Articular chondrocyte of knee joint (primary cell): ENCODE results near the gene VWA2. TPM values are rescaled to one million over a fixed set of nuclear protein-coding genes. Genes with fewer than 3 reads are reported as not detected.

Source experiments
- total RNA-seq: library from RNA; depleted of rRNA; stranded (reverse); fragments of >200 nt; gene quantifications from 2 replicates; pipeline ENCODE4 v1.2.3, GENCODE V29; 2012

The VWA2 gene, protein sequence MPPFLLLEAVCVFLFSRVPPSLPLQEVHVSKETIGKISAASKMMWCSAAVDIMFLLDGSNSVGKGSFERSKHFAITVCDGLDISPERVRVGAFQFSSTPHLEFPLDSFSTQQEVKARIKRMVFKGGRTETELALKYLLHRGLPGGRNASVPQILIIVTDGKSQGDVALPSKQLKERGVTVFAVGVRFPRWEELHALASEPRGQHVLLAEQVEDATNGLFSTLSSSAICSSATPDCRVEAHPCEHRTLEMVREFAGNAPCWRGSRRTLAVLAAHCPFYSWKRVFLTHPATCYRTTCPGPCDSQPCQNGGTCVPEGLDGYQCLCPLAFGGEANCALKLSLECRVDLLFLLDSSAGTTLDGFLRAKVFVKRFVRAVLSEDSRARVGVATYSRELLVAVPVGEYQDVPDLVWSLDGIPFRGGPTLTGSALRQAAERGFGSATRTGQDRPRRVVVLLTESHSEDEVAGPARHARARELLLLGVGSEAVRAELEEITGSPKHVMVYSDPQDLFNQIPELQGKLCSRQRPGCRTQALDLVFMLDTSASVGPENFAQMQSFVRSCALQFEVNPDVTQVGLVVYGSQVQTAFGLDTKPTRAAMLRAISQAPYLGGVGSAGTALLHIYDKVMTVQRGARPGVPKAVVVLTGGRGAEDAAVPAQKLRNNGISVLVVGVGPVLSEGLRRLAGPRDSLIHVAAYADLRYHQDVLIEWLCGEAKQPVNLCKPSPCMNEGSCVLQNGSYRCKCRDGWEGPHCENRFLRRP
- total RNA-seq = not detected in 2 replicates

GRCh38 chr10:114239117-114239993 lies at the start of gene VWA2:
Gene VWA2 (plus strand): TSS chr10:114239254. CDS start chr10:114248714, 9,460 bp downstream.

Other genes with a start within 250 kb of the VWA2 start
- gene ADRB1, start 195.4 kb upstream of the VWA2 start, total RNA-seq = not detected in 2 replicates
- gene CCDC186, start 65.1 kb upstream of the VWA2 start, total RNA-seq = 17.1 and 17.3 TPM in 2 replicates
- gene TDRD1, start 59.9 kb upstream of the VWA2 start, total RNA-seq = under 0.01 and 0.26 TPM in 2 replicates
- 0.13 and 0.32 TPM in 2 replicates for gene AFAP1L2, start 165.2 kb downstream of the VWA2 start, total RNA-seq